SK-N-SH treated with all-trans-retinoic acid at 6 μM for 48 hours (cell line): Measurements from ENCODE around the gene GRM2.
A peak's percentile ranks its signal among the peaks of the same experiment; 100 is the strongest.

Experiments used
- ATAC-seq: fragments of 200-7000 bp; cut with Tn5 transposase; 3 replicates; pipeline ENCODE4 v1.9.1; 2020; ENCODE audit warnings: mild to moderate bottlenecking, moderate library complexity
- ARNTL ChIP-seq: fragments of 450-650 bp; formaldehyde crosslinking; IDR thresholded peaks from 2 replicates; pipeline ENCODE4 v1.5.0; 2020; ENCODE audit warnings: low read depth, mild to moderate bottlenecking, moderate library complexity, borderline replicate concordance
- BACH2 ChIP-seq: fragments of 250-450 bp; sonication (Bioruptor Pico); IDR thresholded peaks from 2 replicates; pipeline ENCODE4 v1.9.0; 2021; ENCODE audit warnings: mild to moderate bottlenecking, borderline replicate concordance
- CSDC2 ChIP-seq: fragments of 250-450 bp; sonication (Bioruptor Pico); IDR thresholded peaks from 2 replicates; pipeline ENCODE4 v1.5.0; 2020; ENCODE audit warnings: mild to moderate bottlenecking, moderate library complexity
- ESRRG ChIP-seq: fragments of 250-450 bp; sonication (Bioruptor Pico); IDR thresholded peaks from 2 replicates; pipeline ENCODE4 v1.6.1; 2021; ENCODE audit warnings: mild to moderate bottlenecking
- GLIS3 ChIP-seq: fragments of 250-450 bp; sonication (Bioruptor Pico); IDR thresholded peaks from 2 replicates; pipeline ENCODE4 v1.5.0; 2020; ENCODE audit warnings: mild to moderate bottlenecking, moderate library complexity
- ISL1 ChIP-seq: fragments of 250-450 bp; sonication (Bioruptor Pico); IDR thresholded peaks from 2 replicates; pipeline ENCODE4 v2.1.2; 2022; ENCODE audit warnings: mild to moderate bottlenecking, moderate library complexity
- OSR1 ChIP-seq: fragments of 250-450 bp; sonication (Bioruptor Pico); IDR thresholded peaks from 2 replicates; pipeline ENCODE4 v1.8.0; 2022; ENCODE audit warnings: moderate library complexity, mild to moderate bottlenecking, inconsistent platforms
- PATZ1 ChIP-seq: fragments of 250-450 bp; sonication (Bioruptor Pico); IDR thresholded peaks from 2 replicates; pipeline ENCODE4 v1.8.0; 2020; ENCODE audit warnings: mild to moderate bottlenecking, moderate library complexity, borderline replicate concordance
- PPARA ChIP-seq: fragments of 250-450 bp; sonication (Bioruptor Pico); IDR thresholded peaks from 2 replicates; pipeline ENCODE4 v1.5.0; 2020; ENCODE audit warnings: mild to moderate bottlenecking, borderline replicate concordance
- RARB ChIP-seq: fragments of 250-450 bp; sonication (Bioruptor Pico); IDR thresholded peaks from 2 replicates; pipeline ENCODE4 v1.8.0; 2021; ENCODE audit warnings: mild to moderate bottlenecking, moderate library complexity
- SNAI2 ChIP-seq: fragments of 250-450 bp; sonication (Bioruptor Pico); IDR thresholded peaks from 2 replicates; pipeline ENCODE4 v1.5.0; 2020; ENCODE audit warnings: mild to moderate bottlenecking, moderate library complexity
- TCF4 ChIP-seq: fragments of 250-450 bp; sonication (Bioruptor Pico); IDR thresholded peaks from 2 replicates; pipeline ENCODE4 v1.8.0; 2021; ENCODE audit warnings: mild to moderate bottlenecking, moderate library complexity, borderline replicate concordance
- TOX ChIP-seq: fragments of 250-450 bp; sonication (Bioruptor Pico); IDR thresholded peaks from 2 replicates; pipeline ENCODE4 v1.8.0; 2021; ENCODE audit warnings: mild to moderate bottlenecking, moderate library complexity, borderline replicate concordance
- TSHZ2 ChIP-seq: fragments of 250-450 bp; sonication (Bioruptor Pico); IDR thresholded peaks from 2 replicates; pipeline ENCODE4 v1.5.0; 2020; ENCODE audit warnings: mild to moderate bottlenecking, moderate library complexity
- ZC3H10 ChIP-seq: fragments of 250-450 bp; sonication (Bioruptor Pico); IDR thresholded peaks from 2 replicates; pipeline ENCODE4 v1.5.1; 2021; ENCODE audit warnings: mild to moderate bottlenecking, moderate library complexity
- ZFP3 ChIP-seq: fragments of 250-450 bp; sonication (Bioruptor Pico); IDR thresholded peaks from 2 replicates; pipeline ENCODE4 v1.5.0; 2020; ENCODE audit warnings: mild to moderate bottlenecking, moderate library complexity
- ZFP30 ChIP-seq: fragments of 450-650 bp; formaldehyde crosslinking; IDR thresholded peaks from 2 replicates; pipeline ENCODE4 v1.5.0; 2022; ENCODE audit warnings: mild to moderate bottlenecking, moderate library complexity
- ZNF565 ChIP-seq: fragments of 450-650 bp; formaldehyde crosslinking; conservative IDR thresholded peaks from 2 replicates; pipeline ENCODE4 v1.5.0; 2020; ENCODE audit warnings: low read depth, mild to moderate bottlenecking, moderate library complexity
- ZNF70 ChIP-seq: fragments of 450-650 bp; formaldehyde crosslinking; IDR thresholded peaks from 2 replicates; pipeline ENCODE4 v1.5.0; 2020; ENCODE audit warnings: mild to moderate bottlenecking, moderate library complexity
- ZNF8 ChIP-seq: fragments of 450-650 bp; formaldehyde crosslinking; IDR thresholded peaks from 2 replicates; pipeline ENCODE4 v1.5.0; 2020; ENCODE audit warnings: mild to moderate bottlenecking, moderate library complexity
- TF ChIP-seq, protein P1 (sequence below): fragments of 250-450 bp; sonication (Bioruptor Pico); IDR thresholded peaks from 2 replicates; pipeline ENCODE4 v1.5.1; 2021; ENCODE audit warnings: mild to moderate bottlenecking, moderate library complexity
- TF ChIP-seq, protein P2 (sequence below): fragments of 250-450 bp; sonication (Bioruptor Pico); IDR thresholded peaks from 2 replicates; pipeline ENCODE4 v1.8.0; 2021; ENCODE audit warnings: low read depth, mild to moderate bottlenecking, moderate library complexity, borderline replicate concordance
- TF ChIP-seq, protein P3 (sequence below): fragments of 250-450 bp; sonication (Bioruptor Pico); IDR thresholded peaks from 2 replicates; pipeline ENCODE4 v1.5.1; 2020; ENCODE audit warnings: low read depth, mild to moderate bottlenecking, moderate library complexity

GRM2 gene

DNA sequence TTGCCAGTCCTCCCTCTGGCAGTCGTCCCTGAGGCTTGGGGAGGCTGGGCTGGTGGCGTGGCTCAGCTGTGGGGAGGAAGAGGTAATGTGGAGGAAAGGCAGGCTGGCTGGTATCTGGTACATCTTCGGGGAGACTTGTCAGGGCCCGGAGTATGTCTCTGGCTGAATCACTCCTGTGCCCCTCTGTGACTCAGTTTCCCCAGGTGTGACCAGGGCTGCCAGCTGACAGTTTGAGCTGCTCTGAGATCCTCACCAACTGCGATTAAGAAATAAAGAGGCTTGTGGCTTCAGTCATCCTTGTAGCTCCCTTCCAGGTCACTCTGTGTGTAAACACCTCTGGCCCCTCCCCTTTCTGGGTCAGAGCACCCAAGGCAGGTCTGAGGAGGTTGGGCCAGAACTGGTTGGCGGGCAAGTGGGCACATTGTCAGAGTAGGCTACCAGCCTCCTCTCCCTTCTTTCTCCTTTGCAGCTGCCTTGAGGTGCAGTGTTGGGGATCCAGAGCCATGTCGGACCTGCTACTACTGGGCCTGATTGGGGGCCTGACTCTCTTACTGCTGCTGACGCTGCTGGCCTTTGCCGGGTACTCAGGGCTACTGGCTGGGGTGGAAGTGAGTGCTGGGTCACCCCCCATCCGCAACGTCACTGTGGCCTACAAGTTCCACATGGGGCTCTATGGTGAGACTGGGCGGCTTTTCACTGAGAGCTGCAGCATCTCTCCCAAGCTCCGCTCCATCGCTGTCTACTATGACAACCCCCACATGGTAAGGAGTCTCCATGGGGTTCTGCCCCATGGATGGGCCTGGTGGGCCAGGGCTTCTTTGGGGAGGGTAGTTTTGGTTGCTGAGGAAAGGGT, 32.8 kb upstream of the GRM2 start:
- TF ChIP-seq BACH2, result no peak
- TF ChIP-seq, protein P1, sequence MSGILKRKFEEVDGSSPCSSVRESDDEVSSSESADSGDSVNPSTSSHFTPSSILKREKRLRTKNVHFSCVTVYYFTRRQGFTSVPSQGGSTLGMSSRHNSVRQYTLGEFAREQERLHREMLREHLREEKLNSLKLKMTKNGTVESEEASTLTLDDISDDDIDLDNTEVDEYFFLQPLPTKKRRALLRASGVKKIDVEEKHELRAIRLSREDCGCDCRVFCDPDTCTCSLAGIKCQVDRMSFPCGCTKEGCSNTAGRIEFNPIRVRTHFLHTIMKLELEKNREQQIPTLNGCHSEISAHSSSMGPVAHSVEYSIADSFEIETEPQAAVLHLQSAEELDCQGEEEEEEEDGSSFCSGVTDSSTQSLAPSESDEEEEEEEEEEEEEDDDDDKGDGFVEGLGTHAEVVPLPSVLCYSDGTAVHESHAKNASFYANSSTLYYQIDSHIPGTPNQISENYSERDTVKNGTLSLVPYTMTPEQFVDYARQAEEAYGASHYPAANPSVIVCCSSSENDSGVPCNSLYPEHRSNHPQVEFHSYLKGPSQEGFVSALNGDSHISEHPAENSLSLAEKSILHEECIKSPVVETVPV (CRISPR knock-in tag), result no peak
- TF ChIP-seq ZNF70, result peak; percentile 91
- TF ChIP-seq ESRRG (CRISPR knock-in tag), result no peak
- TF ChIP-seq PPARA (CRISPR knock-in tag), result no peak
- no peak for TF ChIP-seq ZFP3
- no peak for TF ChIP-seq CSDC2 (CRISPR knock-in tag)
- ATAC-seq, result no peak

DNA sequence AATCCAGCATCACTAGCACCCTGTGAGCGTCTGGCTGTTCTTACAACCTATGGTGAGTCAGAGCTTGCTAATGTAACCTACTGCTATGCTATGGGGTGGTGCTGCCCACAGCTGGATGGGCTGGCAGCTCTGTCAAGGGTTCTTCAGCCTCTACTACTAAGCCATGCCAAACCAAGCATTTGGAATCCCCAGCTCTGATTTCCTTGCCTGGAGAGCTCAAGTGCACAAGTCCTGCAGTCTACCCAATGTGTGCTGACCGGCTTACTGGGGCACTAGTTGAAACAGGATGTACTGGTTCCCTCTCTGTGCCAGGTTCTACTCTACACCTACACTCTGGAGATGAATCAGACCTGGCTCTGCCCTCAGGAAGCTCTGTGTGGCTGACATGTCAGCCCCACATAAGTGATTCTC, 31.7 kb upstream of the GRM2 start:
- ATAC-seq, result no peak
- TF ChIP-seq TOX (no peak), ZNF70 (no peak), GLIS3 (no peak), ESRRG (CRISPR knock-in tag) (no peak), PATZ1 (CRISPR knock-in tag) (no peak), ZC3H10 (no peak), ARNTL (CRISPR knock-in tag) (no peak), ZNF8 (no peak), CSDC2 (CRISPR knock-in tag) (no peak), ZFP30 (CRISPR knock-in tag) (no peak), ISL1 (CRISPR knock-in tag) (no peak), TSHZ2 (CRISPR knock-in tag) (no peak), ZNF565 (CRISPR knock-in tag) (no peak), TCF4 (CRISPR knock-in tag) (no peak), BACH2 (no peak), SNAI2 (no peak), RARB (CRISPR knock-in tag) (no peak), OSR1 (CRISPR knock-in tag) (no peak)
- TF ChIP-seq, protein P2, sequence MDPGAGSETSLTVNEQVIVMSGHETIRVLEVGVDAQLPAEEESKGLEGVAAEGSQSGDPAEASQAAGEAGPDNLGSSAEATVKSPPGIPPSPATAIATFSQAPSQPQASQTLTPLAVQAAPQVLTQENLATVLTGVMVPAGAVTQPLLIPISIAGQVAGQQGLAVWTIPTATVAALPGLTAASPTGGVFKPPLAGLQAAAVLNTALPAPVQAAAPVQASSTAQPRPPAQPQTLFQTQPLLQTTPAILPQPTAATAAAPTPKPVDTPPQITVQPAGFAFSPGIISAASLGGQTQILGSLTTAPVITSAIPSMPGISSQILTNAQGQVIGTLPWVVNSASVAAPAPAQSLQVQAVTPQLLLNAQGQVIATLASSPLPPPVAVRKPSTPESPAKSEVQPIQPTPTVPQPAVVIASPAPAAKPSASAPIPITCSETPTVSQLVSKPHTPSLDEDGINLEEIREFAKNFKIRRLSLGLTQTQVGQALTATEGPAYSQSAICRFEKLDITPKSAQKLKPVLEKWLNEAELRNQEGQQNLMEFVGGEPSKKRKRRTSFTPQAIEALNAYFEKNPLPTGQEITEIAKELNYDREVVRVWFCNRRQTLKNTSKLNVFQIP (CRISPR knock-in tag), result no peak
- TF ChIP-seq, protein P3, sequence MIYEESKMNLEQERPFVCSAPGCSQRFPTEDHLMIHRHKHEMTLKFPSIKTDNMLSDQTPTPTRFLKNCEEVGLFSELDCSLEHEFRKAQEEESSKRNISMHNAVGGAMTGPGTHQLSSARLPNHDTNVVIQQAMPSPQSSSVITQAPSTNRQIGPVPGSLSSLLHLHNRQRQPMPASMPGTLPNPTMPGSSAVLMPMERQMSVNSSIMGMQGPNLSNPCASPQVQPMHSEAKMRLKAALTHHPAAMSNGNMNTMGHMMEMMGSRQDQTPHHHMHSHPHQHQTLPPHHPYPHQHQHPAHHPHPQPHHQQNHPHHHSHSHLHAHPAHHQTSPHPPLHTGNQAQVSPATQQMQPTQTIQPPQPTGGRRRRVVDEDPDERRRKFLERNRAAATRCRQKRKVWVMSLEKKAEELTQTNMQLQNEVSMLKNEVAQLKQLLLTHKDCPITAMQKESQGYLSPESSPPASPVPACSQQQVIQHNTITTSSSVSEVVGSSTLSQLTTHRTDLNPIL (CRISPR knock-in tag), result no peak
